Measurements from ENCODE around the gene VPS9D1.

Gene VPS9D1, protein sequence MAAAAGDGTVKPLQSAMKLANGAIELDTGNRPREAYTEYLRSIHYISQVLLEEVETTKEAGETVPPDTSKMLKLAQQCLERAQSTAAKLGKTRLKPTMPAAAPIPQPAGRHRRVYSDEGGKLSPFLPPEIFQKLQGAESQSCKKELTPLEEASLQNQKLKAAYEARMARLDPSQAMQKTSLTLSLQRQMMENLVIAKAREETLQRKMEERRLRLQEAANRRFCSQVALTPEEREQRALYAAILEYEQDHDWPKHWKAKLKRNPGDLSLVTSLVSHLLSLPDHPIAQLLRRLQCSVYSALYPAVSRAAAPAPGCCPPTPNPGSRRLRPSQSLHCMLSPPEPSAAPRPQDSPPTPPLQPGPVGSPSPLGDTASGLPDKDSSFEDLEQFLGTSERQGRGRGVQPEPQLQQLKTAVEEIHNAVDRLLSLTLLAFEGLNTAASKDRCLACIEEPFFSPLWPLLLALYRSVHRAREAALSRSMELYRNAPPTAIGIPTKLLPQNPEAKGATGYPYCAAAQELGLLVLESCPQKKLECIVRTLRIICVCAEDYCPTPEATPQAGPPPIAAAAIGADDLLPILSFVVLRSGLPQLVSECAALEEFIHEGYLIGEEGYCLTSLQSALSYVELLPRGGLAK

DNA sequence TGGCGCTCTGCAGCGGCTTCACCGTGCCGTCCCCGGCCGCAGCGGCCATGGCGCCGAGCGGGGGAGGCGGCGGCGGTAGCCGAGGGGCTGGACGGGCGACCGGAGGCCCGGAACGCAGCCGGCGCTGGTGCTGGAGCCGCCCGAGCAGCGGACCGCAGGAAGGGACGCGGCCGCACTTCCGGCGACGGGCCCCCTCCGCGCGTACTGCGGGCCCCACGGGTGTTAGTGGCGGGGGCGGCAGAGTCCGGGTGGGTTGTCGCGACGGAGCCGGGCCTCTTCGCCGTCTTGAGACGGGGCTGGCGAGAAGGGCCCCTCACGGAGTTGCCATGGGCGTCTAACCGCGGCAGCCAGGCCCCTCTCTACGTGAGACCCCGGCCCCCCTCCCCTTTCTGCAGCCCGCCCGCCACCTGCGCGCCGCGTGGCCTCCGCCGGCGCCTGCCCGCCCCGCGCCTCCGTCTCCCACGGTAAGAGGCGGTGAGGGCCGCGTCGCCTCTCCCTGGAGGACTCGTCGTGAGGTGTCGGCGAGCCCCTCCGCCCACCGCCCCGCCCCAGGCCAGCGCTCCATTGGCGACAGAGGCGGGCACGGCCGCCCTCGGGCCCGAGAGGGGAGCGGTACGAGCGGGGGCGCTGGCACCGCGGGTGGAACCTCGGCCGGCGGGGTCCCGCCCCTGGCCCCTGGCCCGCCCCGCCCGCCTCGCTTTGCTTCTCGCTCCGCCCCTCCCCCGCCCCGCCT, at the start of gene VPS9D1, which contains the start of gene ZNF276:
Gene VPS9D1 (minus strand): TSS at position 86 of the 733 bp plus-strand sequence. CDS start 37 bp downstream, at position 49.
Gene ZNF276 (plus strand): TSS at position 725 of the 733 bp plus-strand sequence. CDS start 104 bp downstream, outside the sequence.
- peak; percentile 85 for DNase-seq (ENCODE audit: low spot score)

DNA sequence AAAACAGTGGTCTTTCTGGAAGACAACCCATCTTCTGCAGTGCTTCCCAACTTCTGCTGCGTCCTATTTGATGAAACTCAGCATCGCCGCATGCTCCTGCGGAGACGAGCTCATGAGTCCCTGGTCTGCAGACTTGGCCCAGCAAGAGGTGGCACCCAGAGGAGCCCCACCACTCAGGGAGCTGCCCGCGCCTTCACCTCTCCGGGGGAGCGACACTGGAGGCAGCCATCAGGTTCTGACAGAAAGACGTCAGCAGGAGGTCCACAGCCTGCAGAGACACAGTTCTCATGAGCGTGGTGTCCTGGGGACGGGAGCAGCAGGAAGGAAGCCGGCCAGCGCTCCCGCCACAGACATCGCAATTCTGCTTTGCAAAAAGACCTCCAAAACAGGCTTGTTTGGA, 49.7 kb upstream of the VPS9D1 start:
- no peak for DNase-seq (ENCODE audit: low spot score)

DNA sequence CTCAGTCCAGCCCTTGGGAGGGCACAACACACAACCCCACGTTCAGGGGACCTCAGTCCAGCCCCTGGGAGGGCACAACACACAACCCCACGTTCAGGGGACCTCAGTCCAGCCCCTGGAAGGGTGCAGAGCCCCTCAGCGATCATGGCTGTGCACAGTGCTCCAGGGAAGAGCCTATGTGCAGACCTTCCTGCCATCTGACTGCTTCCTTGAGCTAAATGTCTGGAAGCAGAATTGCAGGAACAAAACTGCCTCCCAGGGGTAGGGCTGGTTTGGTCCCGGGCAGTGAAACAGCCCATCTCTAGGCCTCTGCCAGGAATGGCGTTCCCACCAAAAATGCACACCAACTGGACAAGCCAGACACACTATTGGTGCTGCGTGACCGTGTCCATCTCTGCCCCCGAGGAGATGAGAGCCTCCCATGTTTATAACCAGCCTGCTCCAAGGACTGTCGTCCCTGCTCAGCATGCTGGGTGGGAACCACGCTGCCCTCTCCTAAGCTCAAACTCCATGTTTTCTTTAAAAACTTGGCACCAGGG, 44.7 kb upstream of the VPS9D1 start:
- no peak for DNase-seq (ENCODE audit: low spot score)

DNA sequence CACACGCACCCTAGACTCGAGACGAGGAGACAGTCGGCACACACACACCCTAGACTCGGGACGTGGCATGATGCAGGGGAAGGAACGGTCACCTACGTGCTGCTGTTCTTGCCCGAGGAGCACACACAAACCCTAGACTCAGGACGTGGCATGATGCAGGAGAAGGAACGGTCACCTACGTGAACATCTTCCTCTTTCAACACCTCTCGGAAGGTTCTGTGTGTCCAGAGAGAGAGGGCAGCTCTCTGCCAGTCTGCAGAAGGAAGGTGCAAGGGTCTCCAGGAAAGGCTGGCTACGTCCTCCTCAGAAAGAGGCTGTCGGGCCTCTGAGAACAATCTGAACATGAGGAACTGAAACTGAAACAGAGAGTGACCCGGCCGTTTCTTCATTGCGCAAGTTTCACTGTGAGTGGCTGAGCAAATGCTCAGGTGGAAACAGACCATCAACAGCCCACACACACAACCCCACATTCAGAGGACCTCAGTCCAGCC, 44.1 kb upstream of the VPS9D1 start:
- no peak for DNase-seq (ENCODE audit: low spot score)

DNA sequence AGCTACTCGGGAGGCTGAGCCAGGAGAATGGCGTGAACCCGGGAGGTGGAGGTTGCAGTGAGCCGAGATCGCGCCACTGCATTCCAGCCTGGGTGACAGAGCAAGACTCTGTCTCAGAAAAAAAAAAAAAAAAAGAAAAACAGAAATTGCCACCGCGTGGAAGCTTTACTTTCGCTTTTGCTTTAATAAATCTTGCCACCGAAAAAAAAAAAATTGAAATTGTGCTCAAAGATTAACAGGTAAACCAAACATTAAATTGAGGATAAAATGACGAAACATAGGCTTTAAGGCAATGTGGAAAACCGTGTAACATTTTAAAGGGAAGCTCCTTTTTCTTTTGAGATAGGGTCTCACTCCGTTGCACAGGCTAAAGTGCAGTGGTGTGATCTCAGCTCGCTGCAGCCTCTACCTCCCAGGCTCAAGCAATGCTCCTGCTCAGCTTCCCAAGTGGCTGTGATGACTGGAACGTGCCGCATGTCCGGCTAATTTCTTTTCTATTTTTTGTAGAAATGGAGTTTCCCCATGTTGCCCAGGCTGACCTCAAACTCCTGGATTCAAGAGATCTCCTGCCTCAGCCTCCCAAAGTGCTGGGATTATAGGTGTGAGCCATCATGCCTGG, 40.7 kb upstream of the VPS9D1 start:
- no peak for DNase-seq (ENCODE audit: low spot score)

DNA sequence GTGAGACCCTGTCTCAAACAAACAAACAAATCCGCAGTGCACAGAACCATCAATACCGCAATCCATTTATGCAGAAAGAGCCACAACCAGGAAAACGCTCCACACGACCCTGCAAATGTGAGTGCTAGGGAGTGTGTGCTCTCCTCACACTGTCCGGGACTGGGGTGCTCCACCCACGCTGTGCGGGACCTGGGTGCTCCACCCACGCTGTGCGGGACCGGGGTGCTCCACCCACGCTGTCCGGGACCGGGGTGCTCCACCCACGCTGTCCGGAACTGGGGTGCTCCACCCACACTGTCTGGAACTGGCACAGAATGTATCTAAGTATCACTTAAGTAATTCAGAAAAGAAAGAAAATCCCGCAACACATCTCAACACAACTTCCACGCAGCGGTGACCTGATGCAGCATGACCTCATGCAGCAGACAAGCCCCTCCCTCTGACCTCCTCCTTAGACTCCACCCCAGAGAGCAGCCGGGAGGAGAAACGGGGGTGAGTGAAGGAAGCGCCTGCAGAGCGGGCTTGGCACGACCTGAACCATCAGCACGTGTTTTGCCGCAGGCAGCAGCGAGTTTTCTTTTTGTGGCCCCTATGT, 39.1 kb upstream of the VPS9D1 start:
- no peak for DNase-seq (ENCODE audit: low spot score)

DNA sequence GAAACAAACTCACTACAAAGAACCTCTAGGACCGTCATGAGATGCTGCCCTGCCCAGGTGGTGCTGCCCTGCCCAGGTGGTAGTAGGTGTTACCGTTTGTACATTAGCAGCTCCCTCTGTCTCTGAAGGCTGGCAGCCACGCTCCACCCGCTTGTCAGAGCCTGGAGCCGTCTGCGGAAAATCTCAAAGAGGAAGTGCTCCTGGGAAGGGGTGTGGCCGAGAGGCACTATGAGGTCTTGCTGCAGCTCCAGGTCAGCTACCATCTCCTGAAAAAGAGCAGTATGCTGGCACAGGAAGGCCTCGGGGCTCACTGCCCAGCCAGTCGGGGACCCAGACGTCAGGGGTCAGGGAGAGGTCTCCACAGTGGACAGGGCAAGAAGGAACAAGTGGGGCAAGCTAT, 28.9 kb upstream of the VPS9D1 start:
- DNase-seq (ENCODE audit: low spot score) = no peak

DNA sequence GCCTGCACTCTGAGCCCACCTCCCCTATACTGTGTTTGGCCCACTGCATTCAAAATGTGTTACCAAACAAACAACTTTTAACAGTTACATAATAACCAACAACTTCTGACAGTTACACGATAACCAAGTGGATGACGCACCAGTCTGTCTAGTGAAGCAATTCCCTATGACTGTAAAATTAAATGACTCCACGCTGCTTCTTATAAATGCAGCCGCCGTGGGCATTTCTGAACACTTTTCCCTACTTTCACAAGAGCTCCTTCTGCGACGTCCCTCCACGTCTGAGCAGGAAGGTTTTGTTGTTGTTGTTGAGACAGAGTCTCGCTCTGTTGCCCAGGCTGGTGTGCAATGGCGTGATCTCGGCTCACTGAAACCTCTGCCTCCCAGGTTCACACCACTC, 28.2 kb upstream of the VPS9D1 start:
- DNase-seq (ENCODE audit: low spot score) = no peak

DNA sequence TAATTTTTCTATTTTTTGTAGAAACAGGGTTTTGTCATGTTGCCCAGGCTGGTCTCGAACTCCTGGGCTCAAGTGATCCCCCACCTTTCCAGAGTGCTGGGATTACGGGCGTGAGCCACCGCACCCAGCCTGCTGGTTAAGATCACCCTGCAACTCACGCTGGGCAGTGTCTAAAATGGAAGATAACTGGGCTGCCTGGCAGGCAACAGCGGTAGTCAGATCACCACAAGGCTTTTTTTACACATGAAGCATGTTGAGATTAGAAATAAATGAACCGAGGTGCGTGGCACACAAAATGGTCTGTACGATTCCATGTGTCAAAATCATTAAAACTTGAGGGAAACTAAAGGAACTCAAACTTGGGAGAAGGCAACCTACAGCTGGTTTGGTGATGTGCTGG, 27.4 kb upstream of the VPS9D1 start:
- no peak for DNase-seq (ENCODE audit: low spot score)

DNA sequence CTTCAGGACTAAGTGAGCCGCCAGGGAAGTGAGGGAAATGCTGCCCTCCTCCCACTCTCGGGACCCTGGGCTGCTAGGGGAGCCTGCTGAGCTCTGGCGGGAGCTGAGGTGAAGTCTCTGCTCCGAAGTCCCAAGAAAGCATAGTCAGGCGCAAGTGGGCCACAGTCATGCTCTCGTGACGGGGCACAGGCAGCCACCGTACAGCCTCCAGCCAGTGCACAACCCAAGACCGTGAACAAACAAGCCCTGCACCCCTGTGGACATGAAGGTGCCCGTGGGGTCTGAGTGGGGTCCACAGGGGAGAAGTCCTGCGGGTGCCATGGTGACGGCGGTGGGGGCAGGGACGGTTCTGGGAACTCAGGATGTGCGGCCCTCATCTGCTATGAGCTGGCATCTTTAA, 25.3 kb upstream of the VPS9D1 start:
- no peak for DNase-seq (ENCODE audit: low spot score)

DNA sequence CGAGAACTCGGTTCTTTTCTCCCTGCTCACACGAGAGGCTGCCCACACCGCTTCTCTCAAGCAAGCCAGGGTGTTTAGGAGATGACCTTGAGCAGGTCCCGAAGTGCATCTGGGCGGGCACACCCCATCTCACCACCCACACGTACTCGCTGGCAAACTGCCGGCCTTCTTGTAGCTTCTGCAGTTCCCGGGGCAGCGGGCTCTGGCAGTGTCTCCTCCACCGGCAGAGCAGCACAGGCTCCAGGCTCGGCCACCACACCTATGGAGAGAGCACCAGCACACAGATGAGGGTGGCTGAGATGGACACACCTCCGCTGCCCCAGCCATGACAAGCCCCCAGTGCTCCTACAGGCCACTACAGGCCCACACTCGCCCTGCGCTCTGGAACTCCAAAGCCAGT, 24.1 kb upstream of the VPS9D1 start:
- no peak for DNase-seq (ENCODE audit: low spot score)

DNA sequence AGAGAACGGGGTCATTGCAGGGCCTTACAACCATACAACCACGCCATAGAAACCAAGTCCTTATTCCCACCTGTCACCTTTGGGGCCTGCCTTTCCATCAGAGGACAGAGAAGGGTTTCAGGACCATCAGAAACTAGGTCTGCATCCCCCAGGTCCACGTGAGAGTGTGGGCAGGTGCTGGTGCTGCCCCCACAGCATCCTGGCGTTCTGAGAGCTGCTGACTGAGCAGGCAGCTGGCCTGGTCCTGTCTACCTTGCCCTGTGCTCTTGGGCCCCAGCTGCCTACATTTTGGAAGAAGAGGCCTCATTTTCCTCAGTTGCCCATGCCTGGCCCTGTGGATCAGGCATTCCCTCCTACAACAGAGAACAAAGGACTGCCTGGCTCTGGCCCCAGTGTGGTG, 22.2 kb upstream of the VPS9D1 start:
- DNase-seq (ENCODE audit: low spot score) = no peak

DNA sequence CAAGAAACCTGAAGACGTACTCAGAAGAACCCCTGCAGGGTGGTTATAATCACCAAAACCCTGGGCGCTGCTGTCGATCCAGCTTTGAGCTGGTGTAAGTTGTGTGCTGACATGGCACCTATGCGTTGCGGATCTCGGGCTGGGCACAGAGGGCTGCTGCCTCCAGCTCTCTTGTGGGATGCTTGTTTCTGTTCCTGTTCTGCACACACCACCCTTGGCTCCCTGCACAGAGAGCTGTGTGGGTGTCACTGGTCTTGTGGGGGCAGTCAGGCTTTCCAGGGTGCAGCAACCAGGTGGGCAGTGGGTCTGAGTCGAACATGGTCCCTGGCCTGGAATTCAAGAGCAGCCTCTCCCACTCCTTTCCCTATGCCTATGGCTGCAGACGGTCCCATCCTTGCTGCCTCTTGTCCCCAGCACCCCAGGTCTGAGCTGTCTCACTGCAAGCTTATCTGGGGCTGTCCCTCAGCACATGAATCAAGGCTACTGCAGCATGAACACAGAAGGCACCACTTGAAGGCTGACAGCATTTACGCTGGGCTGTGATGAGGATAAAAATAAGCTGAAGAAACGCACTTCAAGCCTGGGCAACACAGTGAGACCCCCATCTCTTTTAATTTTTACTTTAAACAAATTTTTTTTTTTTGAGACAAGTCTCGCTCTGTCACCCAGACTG, 20.8 kb upstream of the VPS9D1 start:
- DNase-seq (ENCODE audit: low spot score) = no peak

DNA sequence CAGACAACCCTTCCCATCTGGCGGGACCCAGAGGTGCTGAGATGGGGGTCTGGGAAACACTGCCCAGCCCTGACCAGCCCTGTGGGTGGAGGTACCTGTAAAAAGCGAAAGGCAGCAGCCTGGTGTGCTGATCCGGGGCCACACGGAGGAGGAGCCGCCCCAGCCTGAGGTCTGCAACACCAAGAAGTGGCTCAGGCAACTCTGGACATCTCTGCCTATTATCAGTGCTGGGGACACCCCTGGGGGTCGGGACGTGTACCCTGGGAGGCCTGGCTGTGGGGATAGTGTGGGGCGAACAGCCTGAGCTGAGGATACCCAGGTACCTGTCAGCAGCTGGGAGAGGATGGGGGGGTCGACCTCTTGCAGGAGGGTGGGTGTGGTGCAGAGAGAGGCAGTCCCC, 18.7 kb upstream of the VPS9D1 start:
- DNase-seq (ENCODE audit: low spot score) = no peak

DNA sequence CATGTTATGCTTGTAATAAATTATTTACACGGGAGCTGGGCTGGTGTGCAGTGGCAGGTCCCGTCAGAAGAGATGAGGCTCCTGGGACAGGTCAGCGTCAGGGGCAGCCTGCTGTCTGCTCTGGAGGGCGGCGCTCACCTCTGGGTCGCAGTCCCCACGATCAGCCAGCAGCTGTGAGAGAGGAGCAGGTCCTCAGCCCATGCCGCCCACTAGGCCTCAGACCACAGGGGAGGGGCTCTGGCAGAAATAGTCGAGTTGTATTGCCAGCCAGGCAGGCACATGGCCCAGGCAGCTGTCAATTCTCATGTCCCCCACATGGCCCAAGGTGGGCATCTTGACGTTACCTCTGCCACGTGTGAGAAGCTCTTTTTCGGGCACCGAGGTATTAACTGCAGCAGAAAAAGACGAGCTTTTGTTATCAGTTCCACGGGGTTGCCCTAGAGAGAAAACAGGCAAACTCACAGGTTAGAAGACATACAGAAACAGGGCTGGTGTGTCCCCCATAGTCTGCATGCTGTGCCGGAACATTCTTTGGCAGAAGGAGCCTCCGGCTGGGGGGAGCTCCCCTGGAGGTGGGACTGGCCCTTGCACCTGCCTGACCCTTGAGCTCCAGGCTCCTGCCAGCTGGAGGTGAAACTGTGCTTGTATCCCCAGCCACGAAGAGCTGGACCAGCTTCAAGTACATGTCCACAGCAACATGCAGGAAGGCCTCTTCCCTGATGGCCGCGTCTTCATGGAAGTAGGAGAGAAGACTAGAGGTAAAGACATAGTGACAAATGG, 18.0 kb upstream of the VPS9D1 start:
- no peak for DNase-seq (ENCODE audit: low spot score)

DNA sequence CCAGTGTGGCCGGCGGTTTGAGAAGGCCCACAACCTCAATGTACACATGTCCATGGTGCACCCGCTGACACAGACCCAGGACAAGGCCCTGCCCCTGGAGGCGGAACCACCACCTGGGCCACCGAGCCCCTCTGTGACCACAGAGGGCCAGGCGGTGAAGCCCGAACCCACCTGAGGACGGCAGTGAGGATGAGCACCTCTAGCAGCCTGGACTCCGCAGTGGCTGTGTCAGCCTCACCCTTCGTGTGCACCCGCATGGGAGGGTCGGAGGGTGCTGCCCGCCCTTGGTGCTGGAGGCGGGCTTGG, 17.3 kb upstream of the VPS9D1 start:
- no peak for DNase-seq (ENCODE audit: low spot score)

DNA sequence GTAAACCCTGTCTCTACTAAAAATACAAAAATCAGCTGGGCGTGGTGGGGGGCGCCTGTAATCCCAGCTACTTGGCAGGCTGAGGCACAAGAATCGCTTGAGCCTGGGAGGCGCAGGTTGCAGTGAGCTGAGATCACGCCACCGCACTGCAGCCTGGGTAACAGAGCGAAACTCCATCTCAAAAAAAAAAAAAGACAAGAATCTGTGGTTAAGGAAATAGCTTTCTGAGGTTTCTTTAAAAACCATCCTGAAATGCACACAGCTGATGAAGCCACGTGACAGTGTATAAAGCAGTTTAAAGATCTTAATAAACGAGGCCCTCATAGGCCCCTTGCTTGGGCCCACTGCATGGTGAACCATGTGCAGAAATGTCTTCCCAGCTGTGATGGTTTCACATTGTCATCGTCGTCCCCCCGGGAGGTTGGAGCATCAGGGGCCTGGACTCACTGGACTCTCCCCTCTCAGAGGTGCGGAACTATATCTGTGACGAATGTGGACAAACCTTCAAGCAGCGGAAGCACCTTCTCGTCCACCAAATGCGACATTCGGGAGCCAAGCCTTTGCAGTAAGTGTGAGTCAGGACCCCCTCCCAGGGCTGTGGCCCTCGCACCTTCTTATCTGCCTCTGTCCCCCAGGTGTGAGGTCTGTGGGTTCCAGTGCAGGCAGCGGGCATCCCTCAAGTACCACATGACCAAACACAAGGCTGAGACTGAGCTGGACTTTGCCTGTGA, 16.8 kb upstream of the VPS9D1 start:
- DNase-seq (ENCODE audit: low spot score) = no peak

DNA sequence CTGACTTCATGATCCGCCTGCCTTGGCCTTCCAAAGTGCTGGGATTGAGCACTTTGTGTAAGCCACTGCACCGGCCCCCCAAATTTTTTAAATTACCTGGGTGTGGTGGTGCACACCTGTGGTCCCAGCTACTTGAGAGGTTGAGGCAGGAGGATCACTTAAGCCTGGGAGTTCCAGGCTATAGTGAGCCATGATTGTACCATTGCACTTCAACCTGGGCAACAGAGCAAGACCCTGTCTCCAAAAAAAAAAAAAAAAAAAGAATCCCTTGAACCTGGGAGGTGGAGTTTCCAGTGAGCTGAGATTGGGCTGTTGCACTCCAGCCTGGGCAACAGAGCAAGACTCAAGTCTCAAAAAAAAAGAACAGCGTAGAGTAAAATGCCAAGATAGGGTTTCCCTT, 15.9 kb upstream of the VPS9D1 start:
- DNase-seq (ENCODE audit: low spot score) = no peak

DNA sequence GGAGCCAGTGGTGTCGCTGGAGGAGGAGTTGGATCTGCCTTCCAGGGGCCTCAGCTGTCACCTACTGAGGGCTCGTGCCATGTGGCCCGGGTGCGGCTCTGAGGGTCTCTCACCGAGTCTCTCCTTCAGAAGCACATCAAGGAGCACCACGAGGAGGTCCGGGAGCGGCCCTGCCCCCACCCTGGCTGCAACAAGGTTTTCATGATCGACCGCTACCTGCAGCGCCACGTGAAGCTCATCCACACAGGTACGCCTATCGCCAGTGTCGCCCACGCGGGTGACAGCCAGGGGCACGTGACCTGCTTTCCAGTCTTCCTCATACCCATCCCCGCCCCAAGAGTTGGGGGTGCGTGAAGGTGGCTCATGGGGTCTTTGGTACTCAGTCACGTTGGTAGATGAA, 13.1 kb upstream of the VPS9D1 start:
- no peak for DNase-seq (ENCODE audit: low spot score)

DNA sequence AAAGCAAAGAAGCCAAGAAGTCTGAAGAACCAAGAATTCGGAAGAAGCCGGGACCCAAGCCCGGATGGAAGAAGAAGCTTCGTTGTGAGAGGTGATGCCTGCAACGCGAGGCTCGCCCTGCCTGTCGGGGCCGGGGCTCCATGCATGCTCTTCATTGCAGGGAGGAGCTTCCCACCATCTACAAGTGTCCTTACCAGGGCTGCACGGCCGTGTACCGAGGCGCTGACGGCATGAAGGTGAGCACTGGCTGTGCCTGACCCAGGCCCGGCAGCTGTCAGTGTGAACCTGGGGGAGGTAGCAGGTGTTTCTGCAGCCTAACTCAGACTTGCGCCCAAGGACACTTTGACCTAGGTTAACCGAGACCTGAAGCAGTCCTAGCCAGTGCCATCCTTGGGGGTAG, 12.6 kb upstream of the VPS9D1 start:
- DNase-seq (ENCODE audit: low spot score) = no peak

Data from iPS-NIHi11 (cell line).